HG03575 (cell line): Measurements from ENCODE around the gene PRMT3.
"Not testable (repeated sequence)": the region's sequence is repeated elsewhere in the genome, so short reads cannot be mapped to it uniquely, and the experiment has no call there.

Experiments used
- ATAC-seq: cut with Tn5 transposase; IDR thresholded peaks from one replicate; pipeline ENCODE4 v1.9.1; 2021; ENCODE audit not compliant: unreplicated experiment, insufficient number of reproducible peaks, low FRiP score; ENCODE audit errors: extremely low read depth

The PRMT3 gene

DNA sequence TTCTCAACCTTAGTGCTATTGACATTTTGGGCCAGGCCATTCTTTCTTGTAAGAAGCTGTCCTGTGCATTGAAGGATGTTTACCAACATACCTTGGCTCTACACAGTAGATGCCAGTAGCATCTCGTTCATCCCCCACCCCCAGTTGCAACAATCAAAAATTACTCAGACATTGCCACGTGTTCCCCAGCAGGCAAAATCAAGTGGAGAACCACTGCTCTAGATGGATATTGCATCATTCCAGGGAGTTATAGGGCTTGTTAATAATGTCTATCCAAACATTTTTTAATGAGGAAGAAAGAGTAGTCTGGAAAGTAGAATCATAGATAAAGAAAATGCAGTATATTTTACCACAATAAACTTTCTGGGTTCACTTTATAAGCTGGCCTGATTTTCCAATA lies 64.1 kb downstream of the PRMT3 start:
- ATAC-seq = no peak

DNA sequence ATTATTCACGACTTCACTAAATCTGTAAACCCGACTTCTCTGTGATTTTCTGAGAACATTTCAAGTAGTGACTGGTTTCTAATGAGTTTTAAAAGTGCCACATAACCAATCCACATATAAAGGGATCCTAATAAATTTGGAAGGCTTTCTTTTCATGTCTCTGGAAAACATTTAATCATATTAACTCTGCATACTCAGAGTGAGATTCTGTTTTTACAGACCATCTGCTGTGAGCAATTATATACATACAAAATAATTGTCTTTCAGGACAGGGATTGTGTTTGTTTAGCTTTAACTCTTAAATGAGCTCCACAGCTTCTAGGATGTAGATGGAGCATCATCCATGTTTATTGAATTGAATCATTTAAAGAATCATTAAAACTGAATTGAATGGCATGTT lies 65.1 kb downstream of the PRMT3 start:
- no peak for ATAC-seq

DNA sequence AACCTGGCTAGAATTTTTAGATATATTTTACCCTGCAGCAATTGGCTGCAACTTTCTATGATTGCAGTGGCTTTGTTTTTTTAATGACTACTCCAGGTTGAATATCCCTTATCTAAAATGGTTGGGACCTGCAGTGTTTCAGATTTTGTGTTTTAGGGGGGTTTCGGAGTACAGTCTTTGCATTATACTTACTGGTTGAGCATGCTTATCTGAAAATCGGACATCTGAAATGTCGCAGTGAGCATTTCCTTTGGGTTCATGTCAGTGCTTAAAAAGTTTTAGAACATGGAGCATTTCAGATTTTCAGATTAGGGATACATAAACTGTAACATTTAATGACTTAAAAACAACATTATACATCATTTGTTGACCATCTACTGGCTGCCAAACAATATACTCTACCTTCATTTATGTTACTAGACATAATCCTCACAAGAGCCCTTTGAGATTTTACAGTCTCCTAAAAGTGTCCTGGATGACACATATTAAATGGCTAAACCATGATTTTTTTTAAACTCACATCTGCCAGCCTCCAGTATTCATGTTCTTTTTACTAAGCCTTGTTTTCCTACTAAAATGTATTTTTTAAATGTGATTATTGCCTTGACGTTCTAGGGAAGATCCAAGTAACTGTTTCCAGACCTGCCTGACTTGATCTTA lies 66.3 kb downstream of the PRMT3 start:
- ATAC-seq = no peak

DNA sequence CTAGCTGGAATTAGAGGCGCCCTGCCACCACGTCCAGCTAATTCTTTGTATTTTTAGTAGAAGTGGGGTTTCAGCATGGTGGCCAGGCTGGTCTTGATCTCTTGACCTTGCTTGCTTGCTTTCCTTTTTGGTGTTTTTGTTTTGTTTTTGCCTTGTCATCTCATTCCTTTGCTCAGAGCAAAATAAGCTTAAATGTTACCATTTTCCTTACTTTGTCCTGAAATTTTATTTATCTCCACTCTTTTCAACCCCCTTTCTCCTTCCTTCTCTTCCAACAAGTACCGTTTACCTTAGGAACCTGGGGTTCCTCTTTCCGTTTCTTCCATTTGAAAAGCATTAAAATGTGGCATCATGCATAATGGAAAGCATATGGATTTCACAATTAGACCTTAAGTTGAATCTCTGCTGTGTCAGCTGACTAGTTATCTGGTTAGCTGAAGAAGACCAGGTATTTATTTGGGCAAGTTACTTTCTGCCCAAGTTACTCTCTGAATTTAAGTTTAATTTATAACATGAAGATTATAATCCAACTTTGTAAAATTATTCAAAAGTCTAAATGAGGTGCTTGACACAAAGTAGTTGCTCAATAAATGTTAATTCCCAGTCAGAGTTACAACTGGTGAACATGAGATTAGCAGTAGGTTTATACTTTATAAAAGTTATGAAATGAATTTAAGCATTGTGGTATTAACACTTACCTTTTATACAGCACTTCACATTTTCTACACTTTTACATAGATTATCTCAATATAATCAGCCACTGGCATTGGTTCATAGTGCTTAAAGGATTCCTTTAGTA lies 69.7 kb downstream of the PRMT3 start:
- no peak for ATAC-seq

DNA sequence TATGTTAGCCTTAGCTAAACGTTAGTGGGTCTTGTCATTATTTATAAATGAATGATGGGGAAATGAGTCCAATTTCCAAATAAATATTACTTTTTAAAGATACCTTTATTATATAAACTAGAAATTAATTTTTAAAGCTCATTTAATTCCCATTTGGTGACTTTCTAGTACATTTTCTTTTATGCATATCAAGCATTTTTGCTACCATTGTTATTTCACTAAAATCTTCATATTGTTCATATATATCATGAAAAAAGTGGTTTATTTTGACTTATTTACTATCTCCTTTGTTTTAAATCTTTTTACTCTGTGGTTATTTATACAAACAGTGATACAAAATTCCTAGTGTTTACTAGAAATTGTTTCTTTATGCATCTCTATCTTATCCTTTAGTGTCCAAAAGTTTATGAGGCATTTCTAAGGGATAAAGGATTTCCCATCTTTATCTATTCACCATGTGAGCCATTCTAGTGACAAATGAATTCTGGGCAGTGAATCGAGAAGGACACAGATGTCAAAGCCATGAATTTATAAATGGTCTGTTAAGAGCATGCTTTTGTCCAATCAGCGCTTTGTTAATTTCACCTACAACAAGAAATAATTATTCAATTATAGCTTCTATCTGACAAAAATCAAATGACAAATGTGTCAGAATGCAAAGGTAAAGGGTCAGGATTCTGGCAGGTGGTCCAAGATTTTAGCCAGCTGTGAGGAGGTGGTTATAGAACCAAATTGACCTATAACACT lies 70.6 kb downstream of the PRMT3 start:
- ATAC-seq = no peak

DNA sequence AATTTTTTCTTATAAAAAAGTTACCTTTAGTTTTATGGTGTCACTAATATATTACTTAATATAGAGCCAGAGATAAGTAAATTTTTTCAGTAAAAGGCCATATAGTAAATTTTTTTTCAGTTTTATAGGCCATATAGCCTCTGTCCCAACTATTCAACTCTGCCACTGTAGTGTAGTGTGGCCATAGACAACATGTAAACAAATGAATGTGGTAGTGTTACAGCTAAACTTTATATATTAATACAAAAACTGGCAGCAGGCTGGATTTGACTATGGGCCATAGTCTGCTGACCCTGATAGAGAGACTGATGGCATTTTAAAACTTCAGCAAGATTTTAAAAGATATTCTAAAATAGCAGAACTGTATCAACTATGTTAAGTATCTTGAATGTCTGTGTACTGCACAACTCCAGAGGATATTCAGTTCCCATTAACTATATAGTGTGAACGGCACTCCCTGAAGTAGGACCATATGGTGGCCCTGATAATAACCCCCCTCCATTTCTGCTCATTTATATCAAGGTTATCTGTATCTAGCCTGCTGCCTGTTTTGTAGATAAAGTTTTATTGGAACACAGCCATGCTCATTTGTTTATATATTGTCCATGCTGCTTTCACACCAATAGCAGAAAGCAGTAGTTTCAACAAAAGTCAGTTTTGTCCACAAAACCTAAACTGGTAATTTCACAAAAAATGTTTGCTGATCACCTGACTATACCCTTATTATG lies 71.6 kb downstream of the PRMT3 start:
- no peak for ATAC-seq

DNA sequence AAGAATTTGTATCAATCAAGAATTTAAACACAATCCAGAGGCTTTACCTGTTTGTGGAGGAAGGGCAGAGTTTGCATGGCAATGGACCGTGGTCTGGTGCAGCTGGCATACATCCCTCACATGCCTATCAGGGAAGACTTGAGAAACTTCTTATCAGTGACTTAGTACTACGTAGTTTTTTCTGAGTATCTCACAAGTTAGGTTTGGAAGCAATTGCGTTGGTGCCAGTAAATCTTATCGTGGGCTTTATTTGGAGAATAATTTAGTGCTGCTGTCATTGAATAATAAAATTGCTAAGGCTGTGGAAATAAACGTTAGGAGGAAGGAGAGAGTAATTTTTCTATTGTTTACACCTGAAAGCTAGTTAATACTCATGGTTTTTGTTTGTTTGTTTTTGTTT lies 72.3 kb downstream of the PRMT3 start:
- ATAC-seq = no peak

DNA sequence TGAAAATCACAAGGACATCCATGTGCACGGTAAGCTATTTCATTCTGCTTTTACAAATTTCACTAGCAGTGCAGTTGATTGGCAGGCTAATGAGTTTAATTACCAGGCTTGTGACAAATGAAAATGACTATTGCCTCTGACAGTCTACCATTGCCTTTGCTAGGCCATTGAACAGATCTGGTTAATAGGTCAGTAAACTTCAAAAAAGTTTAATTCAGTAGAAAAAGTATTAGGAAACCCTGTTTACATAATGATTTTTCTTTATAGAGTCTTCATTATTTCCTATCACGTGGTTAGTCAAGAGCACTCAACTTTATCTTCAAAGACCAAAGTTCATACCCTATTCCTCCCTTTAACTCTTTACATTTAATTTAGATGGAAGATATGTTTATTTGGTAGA lies 77.0 kb downstream of the PRMT3 start:
- ATAC-seq = no peak

DNA sequence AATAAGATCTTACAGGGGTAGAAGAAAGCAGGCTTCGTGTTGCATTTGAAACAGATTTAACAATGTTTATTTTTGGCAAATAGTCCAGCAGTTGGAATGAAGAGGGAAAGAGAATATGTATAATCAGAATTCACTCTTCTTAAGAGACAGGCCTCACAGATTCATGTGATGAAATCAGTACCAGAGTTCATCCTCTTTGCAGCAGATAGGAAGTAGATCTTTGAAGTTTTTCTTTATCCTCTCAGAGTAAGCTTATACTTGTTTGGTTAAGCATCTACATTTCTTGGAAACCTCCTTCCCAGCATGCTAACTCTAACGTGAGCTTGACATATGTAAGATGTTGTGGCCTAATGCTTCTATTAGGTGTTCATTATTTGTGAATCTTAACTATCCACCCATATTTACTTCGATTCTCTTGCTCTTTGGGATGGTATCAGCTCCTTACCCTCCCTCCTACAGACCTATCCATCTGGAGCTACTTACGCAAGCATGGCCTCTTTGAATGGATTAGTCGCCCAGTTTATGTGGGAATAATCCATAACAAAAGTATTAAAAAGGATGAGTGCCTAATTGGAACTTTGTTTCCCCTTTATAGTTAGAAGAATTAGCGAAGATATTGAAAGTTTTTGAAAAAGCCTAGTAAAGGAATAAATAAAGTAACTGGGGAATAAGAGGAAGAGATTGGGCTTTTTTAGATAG lies 80.1 kb downstream of the PRMT3 start:
- no peak for ATAC-seq

DNA sequence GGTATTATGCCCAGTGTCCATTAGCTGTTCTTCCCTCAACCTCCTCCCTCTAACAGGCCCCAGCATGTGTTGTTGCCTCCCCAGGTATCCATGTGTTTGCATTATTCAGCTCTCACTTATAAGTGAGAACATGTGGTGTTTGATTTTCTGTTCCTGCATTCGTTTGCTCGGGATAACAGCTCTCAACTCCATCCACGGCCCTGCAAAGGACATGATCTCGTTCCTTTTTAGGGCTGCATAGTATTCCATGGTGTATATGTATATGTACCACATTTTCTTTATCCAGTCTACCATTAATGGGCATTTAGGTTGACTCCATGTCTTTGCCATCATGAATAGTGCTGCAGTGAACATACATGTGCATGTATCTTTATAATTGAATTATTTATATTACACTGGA lies 82.8 kb downstream of the PRMT3 start:
- ATAC-seq = no peak

DNA sequence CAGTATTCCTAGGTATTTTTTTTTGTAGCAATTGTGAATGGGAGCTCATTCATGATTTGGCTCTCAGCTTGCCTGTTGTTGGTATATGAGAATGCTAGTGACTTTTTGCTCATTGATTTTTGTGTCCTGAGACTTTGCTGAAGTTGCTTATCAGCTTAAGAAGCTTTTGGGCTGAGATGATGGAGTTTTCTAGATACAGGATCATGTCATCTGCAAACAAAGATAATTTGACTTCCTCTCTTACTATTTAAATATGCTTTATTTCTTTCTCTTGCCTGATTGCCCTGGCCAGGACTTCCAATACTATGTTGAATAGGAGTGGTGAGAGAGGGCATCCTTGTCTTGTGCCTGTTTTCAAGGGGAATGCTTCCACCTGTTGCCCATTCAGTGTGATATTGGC lies 84.4 kb downstream of the PRMT3 start:
- not testable (repeated sequence) for ATAC-seq

DNA sequence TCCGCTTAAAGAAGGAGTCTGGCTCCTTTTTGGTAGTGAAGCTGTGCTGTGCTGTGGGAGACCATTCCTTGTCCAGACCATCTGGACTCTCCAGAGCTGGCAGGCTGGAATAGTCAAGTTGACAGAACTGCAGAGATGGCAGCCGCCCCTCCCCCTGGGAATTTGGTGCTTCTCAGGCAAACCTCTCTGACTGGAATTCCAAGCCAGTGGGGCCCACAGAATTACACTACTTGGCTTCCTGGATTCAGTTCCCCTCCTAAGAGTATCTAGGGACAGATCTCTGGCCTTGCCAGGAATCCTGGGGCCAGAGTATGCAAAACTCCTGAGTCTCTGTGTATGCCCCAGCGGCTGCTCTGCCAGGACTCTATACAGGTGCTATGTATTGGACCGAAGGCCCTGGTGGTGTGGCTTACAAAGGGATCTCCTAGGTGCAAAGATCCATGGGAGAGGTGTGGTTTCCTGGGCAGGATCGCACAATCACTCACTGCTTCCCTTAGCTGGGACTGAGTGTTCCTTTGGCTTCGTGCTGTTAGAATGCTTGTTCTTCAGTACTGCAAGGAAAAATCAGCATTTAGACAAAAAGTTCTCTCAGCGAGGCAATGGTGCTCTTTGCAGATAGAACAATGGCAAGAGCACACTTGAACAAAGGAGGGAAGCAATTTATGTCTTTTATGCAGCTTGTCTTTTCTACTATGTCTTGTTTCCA lies 86.8 kb downstream of the PRMT3 start:
- ATAC-seq = no peak

DNA sequence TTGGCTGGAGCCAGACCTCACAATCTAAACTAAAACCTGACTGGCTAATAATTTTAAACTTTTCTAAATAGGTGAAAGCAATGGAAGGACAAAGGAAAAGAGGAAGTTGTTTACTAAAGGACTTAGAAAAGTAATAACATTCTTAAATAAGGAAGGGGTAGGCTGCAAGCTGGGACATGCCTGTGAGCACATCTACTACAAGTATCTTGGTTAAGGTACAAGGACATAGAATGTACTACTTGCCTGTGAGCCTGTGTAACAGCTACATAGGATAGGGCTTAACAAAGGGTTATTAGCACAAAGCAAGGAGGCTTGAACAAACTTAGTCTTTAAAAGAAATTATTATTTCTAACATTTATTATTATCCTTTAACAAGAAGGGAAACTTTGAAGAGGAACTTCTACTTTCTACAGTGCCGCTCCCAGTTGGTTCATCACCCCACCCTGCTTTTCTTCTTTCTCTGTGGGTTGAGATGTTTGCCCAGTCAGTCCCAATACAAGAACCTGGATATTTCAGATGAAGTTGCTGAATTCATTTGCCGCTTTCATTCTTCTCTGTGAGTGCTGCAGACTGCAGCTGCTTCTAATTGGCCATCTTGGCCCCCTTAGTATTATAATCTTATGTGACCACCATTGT lies 87.5 kb downstream of the PRMT3 start:
- ATAC-seq = no peak

DNA sequence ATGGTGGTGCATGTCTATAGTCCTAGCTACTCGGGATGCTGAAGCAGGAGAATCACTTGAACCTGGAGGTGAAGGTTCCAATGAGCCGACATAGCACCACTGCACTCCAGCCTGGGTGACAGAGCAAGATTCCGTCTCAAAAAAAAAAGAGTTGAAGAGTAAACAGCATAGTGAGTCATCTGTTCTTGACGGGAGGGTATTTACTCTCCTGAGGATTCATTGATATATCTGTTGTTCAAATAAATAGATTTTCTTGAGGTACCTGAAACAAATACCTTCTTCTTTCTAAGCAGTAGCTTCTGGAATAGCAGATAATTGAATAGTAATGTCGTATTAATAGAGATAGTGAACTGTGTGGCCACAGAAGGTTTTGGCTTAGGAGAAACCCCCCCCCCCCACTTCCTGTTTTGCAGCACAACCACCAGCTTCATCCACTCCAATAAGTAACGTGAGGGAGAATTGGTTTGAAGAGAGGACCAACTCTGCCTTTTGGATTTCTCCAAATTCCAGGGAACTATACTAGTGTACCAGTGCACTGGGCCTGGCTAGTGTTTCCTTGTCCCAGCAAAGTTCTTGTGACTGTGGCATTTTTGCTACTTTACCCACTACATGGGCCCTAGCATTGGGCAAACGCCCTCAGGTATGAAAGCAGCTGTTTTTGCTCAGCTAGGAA lies 90.0 kb downstream of the PRMT3 start:
- ATAC-seq = no peak

DNA sequence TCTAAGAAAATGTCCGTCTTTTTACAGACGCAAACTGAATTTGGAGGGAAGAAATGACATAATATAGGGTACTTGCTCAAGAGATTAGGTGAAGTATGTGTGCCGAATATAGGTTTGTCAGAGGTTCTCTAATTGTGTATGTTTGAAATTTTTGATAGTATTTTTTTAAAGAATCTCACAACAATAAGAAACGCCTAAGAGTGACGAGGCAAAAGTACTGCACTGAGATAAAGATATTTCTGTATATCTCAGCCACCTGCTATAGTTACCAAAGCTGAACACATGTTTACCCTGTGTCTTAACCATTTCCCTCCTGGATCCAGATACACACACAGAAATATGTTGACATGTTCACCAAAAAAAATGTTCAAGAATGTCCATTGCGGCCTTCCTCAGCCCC lies 92.0 kb downstream of the PRMT3 start:
- ATAC-seq = no peak

DNA sequence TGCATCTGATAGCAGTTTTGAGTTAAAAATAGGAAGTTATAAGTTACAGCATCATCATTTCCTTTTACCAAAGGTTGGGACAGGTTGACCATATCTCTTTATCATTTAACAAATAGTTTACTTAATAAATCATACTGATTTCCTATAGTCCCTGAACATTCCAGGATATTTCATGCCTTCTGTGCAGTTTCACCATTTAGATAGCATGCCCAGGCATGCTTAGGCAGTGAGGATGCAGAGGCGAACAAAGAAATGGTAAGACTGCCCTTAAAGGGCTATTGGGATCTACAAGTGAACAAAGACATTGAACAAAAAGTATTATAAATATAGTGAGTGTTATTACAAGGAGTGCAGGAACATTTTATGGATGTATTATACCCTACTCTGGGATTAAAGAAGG lies 96.4 kb downstream of the PRMT3 start:
- no peak for ATAC-seq

DNA sequence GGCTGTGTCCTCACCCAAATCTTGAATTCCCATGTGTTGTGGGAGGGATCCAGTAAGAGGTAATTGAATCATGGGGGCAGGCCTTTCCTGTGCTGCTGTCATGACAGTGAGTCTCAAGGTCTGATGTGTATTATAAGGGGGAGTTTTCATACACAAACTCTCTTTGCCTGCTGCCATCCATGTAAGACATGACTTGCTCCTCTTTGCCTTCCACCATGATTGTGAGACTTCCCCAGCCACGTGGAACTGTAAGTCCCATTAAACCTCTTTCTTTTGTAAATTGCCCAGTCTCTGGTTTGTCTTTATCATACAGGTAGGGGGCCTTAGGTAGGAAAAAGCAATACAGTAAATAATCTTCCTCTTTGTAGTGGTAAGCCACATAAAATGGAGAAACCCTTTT lies 96.9 kb downstream of the PRMT3 start:
- ATAC-seq = not testable (repeated sequence)
